ENCODE data around the gene EPC2.

The EPC2 gene

GRCh38 chr2:148651972-148652371 is 7.4 kb downstream of the EPC2 start (continued):
- TF ChIP-seq, protein P1, sequence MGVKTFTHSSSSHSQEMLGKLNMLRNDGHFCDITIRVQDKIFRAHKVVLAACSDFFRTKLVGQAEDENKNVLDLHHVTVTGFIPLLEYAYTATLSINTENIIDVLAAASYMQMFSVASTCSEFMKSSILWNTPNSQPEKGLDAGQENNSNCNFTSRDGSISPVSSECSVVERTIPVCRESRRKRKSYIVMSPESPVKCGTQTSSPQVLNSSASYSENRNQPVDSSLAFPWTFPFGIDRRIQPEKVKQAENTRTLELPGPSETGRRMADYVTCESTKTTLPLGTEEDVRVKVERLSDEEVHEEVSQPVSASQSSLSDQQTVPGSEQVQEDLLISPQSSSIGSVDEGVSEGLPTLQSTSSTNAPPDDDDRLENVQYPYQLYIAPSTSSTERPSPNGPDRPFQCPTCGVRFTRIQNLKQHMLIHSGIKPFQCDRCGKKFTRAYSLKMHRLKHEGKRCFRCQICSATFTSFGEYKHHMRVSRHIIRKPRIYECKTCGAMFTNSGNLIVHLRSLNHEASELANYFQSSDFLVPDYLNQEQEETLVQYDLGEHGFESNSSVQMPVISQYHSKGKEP (tag by site-specific recombination; IDR thresholded peaks at IDR 0.05) = no peak
- TF ChIP-seq, protein P2, sequence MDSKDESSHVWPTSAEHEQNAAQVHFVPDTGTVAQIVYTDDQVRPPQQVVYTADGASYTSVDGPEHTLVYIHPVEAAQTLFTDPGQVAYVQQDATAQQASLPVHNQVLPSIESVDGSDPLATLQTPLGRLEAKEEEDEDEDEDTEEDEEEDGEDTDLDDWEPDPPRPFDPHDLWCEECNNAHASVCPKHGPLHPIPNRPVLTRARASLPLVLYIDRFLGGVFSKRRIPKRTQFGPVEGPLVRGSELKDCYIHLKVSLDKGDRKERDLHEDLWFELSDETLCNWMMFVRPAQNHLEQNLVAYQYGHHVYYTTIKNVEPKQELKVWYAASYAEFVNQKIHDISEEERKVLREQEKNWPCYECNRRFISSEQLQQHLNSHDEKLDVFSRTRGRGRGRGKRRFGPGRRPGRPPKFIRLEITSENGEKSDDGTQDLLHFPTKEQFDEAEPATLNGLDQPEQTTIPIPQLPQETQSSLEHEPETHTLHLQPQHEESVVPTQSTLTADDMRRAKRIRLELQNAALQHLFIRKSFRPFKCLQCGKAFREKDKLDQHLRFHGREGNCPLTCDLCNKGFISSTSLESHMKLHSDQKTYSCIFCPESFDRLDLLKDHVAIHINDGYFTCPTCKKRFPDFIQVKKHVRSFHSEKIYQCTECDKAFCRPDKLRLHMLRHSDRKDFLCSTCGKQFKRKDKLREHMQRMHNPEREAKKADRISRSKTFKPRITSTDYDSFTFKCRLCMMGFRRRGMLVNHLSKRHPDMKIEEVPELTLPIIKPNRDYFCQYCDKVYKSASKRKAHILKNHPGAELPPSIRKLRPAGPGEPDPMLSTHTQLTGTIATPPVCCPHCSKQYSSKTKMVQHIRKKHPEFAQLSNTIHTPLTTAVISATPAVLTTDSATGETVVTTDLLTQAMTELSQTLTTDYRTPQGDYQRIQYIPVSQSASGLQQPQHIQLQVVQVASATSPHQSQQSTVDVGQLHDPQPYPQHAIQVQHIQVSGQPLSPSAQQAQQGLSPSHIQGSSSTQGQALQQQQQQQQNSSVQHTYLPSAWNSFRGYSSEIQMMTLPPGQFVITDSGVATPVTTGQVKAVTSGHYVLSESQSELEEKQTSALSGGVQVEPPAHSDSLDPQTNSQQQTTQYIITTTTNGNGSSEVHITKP (tag by site-specific recombination; IDR thresholded peaks at IDR 0.05) = no peak
- TF ChIP-seq ZNF560 (tag by site-specific recombination; IDR thresholded peaks at IDR 0.05; ENCODE audit: borderline replicate concordance) (no peak), ZBTB17 (tag by site-specific recombination; IDR thresholded peaks at IDR 0.05) (no peak)

- ChIA-PET POLR2A (no interaction called here), CTCF (no interaction called here)
- Histone ChIP-seq H3K4me3 (ENCODE audit: low read depth, low read length) (no peak overlapping the region), H3K4me1 (ENCODE audit: control insufficient read depth, insufficient read depth, low read length) (peaks cover 21% of the 10 kb centered on the region), H3K36me3 (ENCODE audit: control insufficient read depth in 2 of 2, insufficient read depth in 1 of 2, low read length in 2 of 2) (no peaks in the 10 kb centered on the region), H3K27ac (ENCODE audit: extremely low read depth, low read depth, low read length) (no peak overlapping the region), H3K9me3 (ENCODE audit: control insufficient read depth, insufficient read depth, low read depth, low read length) (no peaks in the 10 kb centered on the region)
- TF ChIP-seq KLF16 (tag by site-specific recombination; IDR thresholded peaks at IDR 0.05) (no peak), GLIS1 (tag by site-specific recombination; IDR thresholded peaks at IDR 0.05) (no peak), ZNF24 (tag by site-specific recombination; IDR thresholded peaks at IDR 0.05) (no peak), ZBTB8A (tag by site-specific recombination; IDR thresholded peaks at IDR 0.05) (no peak), ZSCAN18 (tag by site-specific recombination; IDR thresholded peaks at IDR 0.05) (no peak), ZNF560 (tag by site-specific recombination; IDR thresholded peaks at IDR 0.05; ENCODE audit: borderline replicate concordance) (no peak), ZNF585B (tag by site-specific recombination; IDR thresholded peaks at IDR 0.05) (no peak), ZNF404 (tag by site-specific recombination; IDR thresholded peaks at IDR 0.05) (no peak), HOXA7 (CRISPR knock-in tag; IDR thresholded peaks at IDR 0.05; ENCODE audit: borderline replicate concordance) (no peak), ZNF157 (tag by site-specific recombination; IDR thresholded peaks at IDR 0.05) (no peak), ZFHX2 (tag by site-specific recombination; conservative IDR thresholded peaks at IDR 0.05) (no peak), ZNF184 (tag by site-specific recombination; IDR thresholded peaks at IDR 0.05) (no peak), ZNF600 (tag by site-specific recombination; IDR thresholded peaks at IDR 0.05) (no peak), ZNF660 (tag by site-specific recombination; IDR thresholded peaks at IDR 0.05) (no peak), OSR2 (tag by site-specific recombination; IDR thresholded peaks at IDR 0.05) (no peak), ZNF248 (tag by site-specific recombination; IDR thresholded peaks at IDR 0.05) (no peak), ZNF548 (tag by site-specific recombination; IDR thresholded peaks at IDR 0.05) (no peak)
Observed at GRCh38 chr2:148653437-148653836, 8.9 kb downstream of the EPC2 start.

Data from HEK293 (cell line).